Thymus (tissue), 11 donors: Measurements from ENCODE around the gene SLC22A3. TPM values are rescaled to one million over a fixed set of nuclear protein-coding genes. Genes with fewer than 3 reads are reported as not detected.

Experiments used
- DNase-seq, 9 donors: peaks; one replicate each; pipeline ENCODE4 v3.0.0-alpha.2; 2013; ENCODE audit warnings: low spot score in 9 of 9, low read depth in 6 of 9, missing footprints in 1 of 9
- H3K27ac ChIP-seq, 2 donors: one replicate each; pipeline ENCODE4 v1.5.1; 2013; ENCODE audit warnings: control low read depth in 1 of 2, low read depth in 1 of 2, low read length in 1 of 2, mild to moderate bottlenecking in 1 of 2, moderate library complexity in 1 of 2
- H3K27me3 ChIP-seq, 2 donors: one replicate each; pipeline ENCODE4 v1.5.1; 2013; ENCODE audit warnings: low read length in 1 of 2; ENCODE audit not compliant: control insufficient read depth in 2 of 2, insufficient read depth in 1 of 2
- H3K36me3 ChIP-seq, 2 donors: one replicate each; pipeline ENCODE4 v1.5.1; 2013; ENCODE audit warnings: low read length in 1 of 2, mild to moderate bottlenecking in 1 of 2, moderate library complexity in 1 of 2; ENCODE audit not compliant: control insufficient read depth in 2 of 2, insufficient read depth in 2 of 2
- H3K4me1 ChIP-seq, 2 donors: one replicate each; pipeline ENCODE4 v1.5.1; 2013; ENCODE audit warnings: low read length in 2 of 2; ENCODE audit not compliant: control insufficient read depth in 2 of 2, insufficient read depth in 2 of 2
- H3K4me3 ChIP-seq, 2 donors: one replicate each; pipeline ENCODE4 v1.5.1; 2013; ENCODE audit warnings: low read length in 2 of 2, control low read depth in 1 of 2, mild to moderate bottlenecking in 1 of 2
- H3K9me3 ChIP-seq, 2 donors: one replicate each; pipeline ENCODE4 v1.5.1; 2013; ENCODE audit warnings: low read length in 1 of 2, mild to moderate bottlenecking in 1 of 2; ENCODE audit not compliant: control insufficient read depth in 2 of 2, insufficient read depth in 1 of 2
- WGBS: extraction: QIAGEN DNeasy Blood & Tissue Kit; methylation state at CpG from one replicate; pipeline ENCODE4 v1.1.7; 2013; 5-methylcytosine and 5-hydroxymethylcytosine counted together
- polyA plus RNA-seq: library from polyadenylated mRNA; stranded (reverse); fragments of 200-250 nt; gene quantifications from one replicate; pipeline ENCODE4 v1.2.3, GENCODE V29; 2013
- total RNA-seq: library from RNA; stranded (reverse); fragments of 120-200 nt; gene quantifications from one replicate; pipeline ENCODE4 v1.2.4, GENCODE V29; 2013
- donor health status: healthy.

The SLC22A3 gene
- total and polyA plus RNA-seq, 2 donors = 0.28 to 1.4 TPM

- Histone ChIP-seq H3K9me3 (no peaks in the 10 kb centered on the region), H3K36me3 (no peaks in the 10 kb centered on the region), H3K27ac (no peak overlapping the region), H3K27me3 (no peaks in the 10 kb centered on the region), H3K4me3 (no peak overlapping the region), H3K4me1 (no peaks in the 10 kb centered on the region)
- no peak for DNase-seq
- 100% methylated on average over 1 of the region's 1 CpG for WGBS
Measured at GRCh38 chr6:160417146-160417545, 69.0 kb downstream of the SLC22A3 start.

GRCh38 chr6:160417550-160417949, 69.4 kb downstream of the SLC22A3 start:
- H3K36me3 ChIP-seq = no peaks in the 10 kb centered on the region
- H3K4me3 ChIP-seq = no peak overlapping the region
- no peak overlapping the region for H3K27ac ChIP-seq
- H3K27me3 ChIP-seq = no peaks in the 10 kb centered on the region
- H3K4me1 ChIP-seq = no peaks in the 10 kb centered on the region
- no peak for DNase-seq
- H3K9me3 ChIP-seq = no peaks in the 10 kb centered on the region

GRCh38 chr6:160418370-160418769, 70.2 kb downstream of the SLC22A3 start:
- Histone ChIP-seq H3K4me1 (no peaks in the 10 kb centered on the region), H3K4me3 (no peak overlapping the region), H3K27ac (no peak overlapping the region), H3K36me3 (no peaks in the 10 kb centered on the region), H3K27me3 (no peaks in the 10 kb centered on the region), H3K9me3 (no peaks in the 10 kb centered on the region)
- DNase-seq = no peak
- 88% methylated on average over 3 of the region's 3 CpGs for WGBS

GRCh38 chr6:160419488-160419887, 71.3 kb downstream of the SLC22A3 start:
- Histone ChIP-seq H3K4me3 (no peak overlapping the region), H3K27ac (no peak overlapping the region), H3K9me3 (no peaks in the 10 kb centered on the region), H3K4me1 (no peaks in the 10 kb centered on the region), H3K36me3 (no peaks in the 10 kb centered on the region), H3K27me3 (no peaks in the 10 kb centered on the region)
- WGBS = 87% methylated on average over 1 of the region's 1 CpG
- DNase-seq = no peak

- no peak overlapping the region for H3K4me3 ChIP-seq
- no peak overlapping the region for H3K27ac ChIP-seq
- 94% methylated on average over 9 of the region's 9 CpGs for WGBS
- no peaks in the 10 kb centered on the region for H3K36me3 ChIP-seq
- DNase-seq = no peak
- H3K4me1 ChIP-seq = no peaks in the 10 kb centered on the region
- H3K9me3 ChIP-seq = no peaks in the 10 kb centered on the region
- H3K27me3 ChIP-seq = no peaks in the 10 kb centered on the region
Measured at GRCh38 chr6:160420253-160420968, 72.2 kb downstream of the SLC22A3 start.

GRCh38 chr6:160420969-160421556, 72.9 kb downstream of the SLC22A3 start:
- Histone ChIP-seq H3K9me3 (no peaks in the 10 kb centered on the region), H3K27me3 (no peaks in the 10 kb centered on the region), H3K36me3 (no peaks in the 10 kb centered on the region), H3K4me3 (no peak overlapping the region), H3K27ac (no peak overlapping the region), H3K4me1 (no peaks in the 10 kb centered on the region)
- WGBS = 92% methylated on average over 7 of the region's 7 CpGs
- DNase-seq = no peak

- Histone ChIP-seq H3K27ac (no peak overlapping the region), H3K9me3 (no peaks in the 10 kb centered on the region), H3K4me1 (no peaks in the 10 kb centered on the region), H3K4me3 (no peak overlapping the region), H3K36me3 (no peaks in the 10 kb centered on the region), H3K27me3 (no peaks in the 10 kb centered on the region)
- 94% methylated on average over 5 of the region's 5 CpGs for WGBS
- no peak for DNase-seq
Measured at GRCh38 chr6:160421854-160422253, 73.7 kb downstream of the SLC22A3 start.

- H3K27ac ChIP-seq = no peak overlapping the region
- H3K27me3 ChIP-seq = no peaks in the 10 kb centered on the region
- H3K36me3 ChIP-seq = no peaks in the 10 kb centered on the region
- peaks cover 0 to under 1% of the 10 kb centered on the region in 2 donors for H3K4me1 ChIP-seq
- H3K9me3 ChIP-seq = no peaks in the 10 kb centered on the region
- DNase-seq = no peak
- no peak overlapping the region for H3K4me3 ChIP-seq
Measured at GRCh38 chr6:160424256-160424655, 76.1 kb downstream of the SLC22A3 start.

GRCh38 chr6:160426136-160426535, 78.0 kb downstream of the SLC22A3 start:
- H3K9me3 ChIP-seq = no peaks in the 10 kb centered on the region
- 29% methylated on average over 3 of the region's 3 CpGs for WGBS
- no peaks in the 10 kb centered on the region for H3K27me3 ChIP-seq
- no peak overlapping the region for H3K4me3 ChIP-seq
- H3K4me1 ChIP-seq = peaks cover 0 to 3% of the 10 kb centered on the region in 2 donors
- no peak overlapping the region for H3K27ac ChIP-seq
- DNase-seq = no peak
- no peaks in the 10 kb centered on the region for H3K36me3 ChIP-seq
